Activated CD4-positive, alpha-beta T cell treated with anti-CD3 and anti-CD28 coated beads for 36 hours (primary cell): ENCODE measurements around the gene WDR70. TPM values are rescaled to one million over a fixed set of nuclear protein-coding genes. Genes with fewer than 3 reads are reported as not detected.
"Not testable (repeated sequence)": the region's sequence is repeated elsewhere in the genome, so short reads cannot be mapped to it uniquely, and the experiment has no call there.

Source experiments
- ATAC-seq: fragments of 200-7000 bp; cut with Tn5 transposase; one replicate; pipeline ENCODE4 v1.10.0; 2021; ENCODE audit warnings: mild to moderate bottlenecking, moderate library complexity
- CTCF ChIA-PET: fragments of 350-600 bp; sonication (Branson Sonifier 250); formaldehyde crosslinking; loops from one replicate; lab custom pipeline; 2021; ENCODE audit warnings: antibody characterized with exemption; lab: Charles Lee
- POLR2A ChIA-PET: fragments of 350-600 bp; sonication (Branson Sonifier 250); formaldehyde crosslinking; loops from one replicate; lab custom pipeline; 2021; ENCODE audit warnings: antibody characterized with exemption, inconsistent platforms; lab: Charles Lee
- DNase-seq: peaks from one replicate; pipeline ENCODE4 v3.0.0-alpha.2; 2020
- H3K27ac Mint-ChIP-seq: one replicate; pipeline ENCODE4 v1.8.0; 2021; ENCODE audit warnings: mixed read lengths
- H3K27me3 Mint-ChIP-seq: one replicate; pipeline ENCODE4 v1.8.0; 2021; ENCODE audit warnings: mixed read lengths
- H3K36me3 Mint-ChIP-seq: one replicate; pipeline ENCODE4 v1.8.0; 2021; ENCODE audit warnings: low read depth, mixed read lengths
- H3K4me1 Mint-ChIP-seq: one replicate; pipeline ENCODE4 v1.8.0; 2021; ENCODE audit warnings: mixed read lengths
- H3K4me3 Mint-ChIP-seq: one replicate; pipeline ENCODE4 v1.8.0; 2021; ENCODE audit warnings: mild to moderate bottlenecking, moderate library complexity, mixed read lengths
- H3K9me3 Mint-ChIP-seq: one replicate; pipeline ENCODE4 v1.8.0; 2021; ENCODE audit warnings: low read depth, mixed read lengths
- intact Hi-C, 2 experiments: fragments of 100-400 bp; cut with DNase I in 1 of 2; cut with micrococcal nuclease in 1 of 2; formaldehyde crosslinking; loops; one replicate each; pipeline versions ENCODE4 v1.14.2 to v1.15.1; 2022 to 2024; cut with DNase I, micrococcal nuclease
- total RNA-seq, 2 experiments: library from RNA; stranded (reverse); gene quantifications; one replicate each; pipeline ENCODE4 v1.2.3, GENCODE V29; 2021

WDR70 gene
- total RNA-seq, 2 experiments from 2014 or later, result 33.6 to 38.3 TPM

DNA sequence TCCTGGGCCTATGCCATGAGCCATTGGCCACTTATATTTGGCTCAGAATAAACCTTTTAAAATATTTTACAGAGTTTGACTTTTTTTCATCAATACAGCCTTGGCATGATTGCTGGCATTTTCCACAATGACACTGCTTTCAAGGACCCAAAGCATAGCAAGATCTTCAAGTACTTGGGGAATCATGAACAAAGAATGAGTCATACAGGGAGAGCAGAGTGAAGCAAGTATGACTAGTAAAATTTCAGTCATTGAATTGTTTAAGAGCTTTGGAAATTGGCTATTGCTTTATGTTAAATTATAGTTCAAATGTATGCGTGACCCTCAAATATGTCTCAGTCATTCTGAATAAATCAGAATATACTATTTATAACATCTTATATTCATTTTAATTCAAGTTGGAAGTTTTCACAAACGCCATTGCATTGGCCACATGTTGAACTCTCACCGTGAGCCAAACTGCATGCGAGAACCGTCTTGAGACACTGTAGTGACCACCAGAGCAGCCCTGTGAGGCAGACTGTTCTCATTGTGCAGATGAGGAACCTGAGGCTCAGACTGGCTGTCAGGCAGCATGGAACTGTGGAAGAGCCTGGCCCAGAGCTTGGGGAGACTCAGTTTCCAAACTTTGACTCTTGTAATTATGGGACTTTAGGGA is 407.9 kb downstream of the WDR70 start:
- peaks cover 10% of the 10 kb centered on the region for H3K27me3 Mint-ChIP-seq
- CTCF ChIA-PET, result no interaction called here
- H3K4me1 Mint-ChIP-seq, result no peaks in the 10 kb centered on the region
- no peak for ATAC-seq
- POLR2A ChIA-PET, result no interaction called here
- intact Hi-C loops, result no loop called here
- H3K36me3 Mint-ChIP-seq, result no peaks in the 10 kb centered on the region
- DNase-seq, result no peak
- H3K9me3 Mint-ChIP-seq, result peaks cover 2% of the 10 kb centered on the region
- H3K27ac Mint-ChIP-seq, result no peak overlapping the region
- H3K4me3 Mint-ChIP-seq, result no peak overlapping the region

- Mint-ChIP-seq H3K36me3 (no peaks in the 10 kb centered on the region), H3K27ac (no peak overlapping the region), H3K9me3 (peaks cover 2% of the 10 kb centered on the region), H3K4me3 (no peak overlapping the region), H3K27me3 (peaks cover 10% of the 10 kb centered on the region), H3K4me1 (no peaks in the 10 kb centered on the region)
- CTCF ChIA-PET, result no interaction called here
- ATAC-seq (no peak), DNase-seq (no peak)
- POLR2A ChIA-PET, result no interaction called here
- intact Hi-C loops, result no loop called here
Observed at GRCh38 chr5:37787742-37788141, 408.6 kb downstream of the WDR70 start.

GRCh38 chr5:37789991-37790390 is 410.9 kb downstream of the WDR70 start:
- peaks cover 15% of the 10 kb centered on the region for H3K27me3 Mint-ChIP-seq
- no peak overlapping the region for H3K4me3 Mint-ChIP-seq
- no peak overlapping the region for H3K27ac Mint-ChIP-seq
- ATAC-seq (no peak), DNase-seq (no peak)
- intact Hi-C loops, result no loop called here
- no peaks in the 10 kb centered on the region for H3K36me3 Mint-ChIP-seq
- H3K4me1 Mint-ChIP-seq, result no peaks in the 10 kb centered on the region
- CTCF ChIA-PET, result interaction anchor here (1.0 kb wide), 1 partner anchor 377 kb away, joined by 3 read pairs; no protein-coding TSS in a partner anchor
- POLR2A ChIA-PET, result no interaction called here
- H3K9me3 Mint-ChIP-seq, result peaks cover 6% of the 10 kb centered on the region

- POLR2A ChIA-PET, result no interaction called here
Observed at GRCh38 chr5:37791321-37791720, 412.2 kb downstream of the WDR70 start.

DNA sequence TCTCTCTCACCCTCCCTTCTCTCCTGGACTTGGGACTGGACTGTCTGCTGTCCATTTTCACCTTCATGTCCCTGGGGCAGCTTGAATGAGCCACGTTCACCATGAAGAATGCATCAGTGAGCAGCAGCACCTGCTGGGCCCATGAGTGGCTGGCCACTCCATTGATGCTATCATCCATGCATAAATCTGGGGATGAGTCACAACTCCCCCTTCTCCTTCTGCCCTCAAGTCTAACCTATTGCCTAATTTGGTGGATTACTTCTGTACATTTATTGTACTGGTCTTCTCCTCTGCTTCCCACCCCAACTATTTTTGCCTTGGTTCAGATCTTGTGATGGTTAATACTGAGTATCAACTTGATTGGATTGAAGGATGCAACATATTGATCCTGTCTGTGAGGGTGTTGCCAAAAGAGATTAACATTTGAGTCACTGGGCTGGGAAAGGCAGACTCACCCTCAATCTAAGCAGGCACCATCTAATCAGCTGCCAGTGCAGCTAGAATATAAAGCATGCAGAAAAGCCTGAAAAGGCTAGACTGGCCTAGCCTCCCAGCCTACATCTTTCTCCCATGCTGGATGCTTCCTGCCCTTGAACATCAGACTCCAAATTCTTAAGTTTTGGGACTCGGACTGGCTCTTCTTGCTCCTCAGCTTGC is 414.0 kb downstream of the WDR70 start:
- Mint-ChIP-seq H3K27me3 (peaks cover 16% of the 10 kb centered on the region), H3K36me3 (no peaks in the 10 kb centered on the region)

More at GRCh38 chr5:37791321-37791720, 412.2 kb downstream of the WDR70 start:
- Mint-ChIP-seq H3K27me3 (peaks cover 13% of the 10 kb centered on the region), H3K4me1 (no peaks in the 10 kb centered on the region), H3K4me3 (no peak overlapping the region), H3K36me3 (no peaks in the 10 kb centered on the region), H3K27ac (no peak overlapping the region), H3K9me3 (peaks cover 8% of the 10 kb centered on the region)
- DNase-seq, result no peak
- no peak for ATAC-seq
- intact Hi-C loops, result no loop called here
- CTCF ChIA-PET, result no interaction called here

DNA sequence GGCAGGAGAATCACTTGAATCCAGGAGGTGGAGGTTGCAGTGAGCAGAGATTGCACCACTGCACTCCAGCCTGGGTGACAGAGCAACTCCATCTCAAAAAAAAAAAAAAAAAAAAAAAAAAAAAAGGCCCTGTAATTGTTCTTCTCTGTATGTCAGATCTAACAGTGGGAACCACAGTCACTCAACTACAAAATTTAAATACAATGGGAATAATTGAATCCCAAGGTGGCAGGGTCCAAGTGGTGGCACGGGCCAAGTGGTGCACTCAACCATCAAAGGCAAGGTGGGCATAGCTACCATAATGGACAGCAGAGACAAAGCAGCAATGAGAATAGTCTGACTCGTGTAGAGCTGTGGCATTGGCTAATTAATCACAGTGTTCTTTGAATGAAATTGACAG is 416.2 kb downstream of the WDR70 start:
- DNase-seq, H3K27me3 Mint-ChIP-seq, intact Hi-C loops, H3K4me1 Mint-ChIP-seq, H3K27ac Mint-ChIP-seq, H3K36me3 Mint-ChIP-seq, POLR2A ChIA-PET, ATAC-seq, H3K4me3 Mint-ChIP-seq: not testable (repeated sequence)
- H3K9me3 Mint-ChIP-seq, result peaks cover 11% of the 10 kb centered on the region
- CTCF ChIA-PET, result interaction anchor here (1.0 kb wide), 1 partner anchor 18 kb away, joined by 4 read pairs; no protein-coding TSS in a partner anchor

More for the DNA sequence above, 414.0 kb downstream of the WDR70 start:
- ChIA-PET CTCF (no interaction called here), POLR2A (no interaction called here)
- DNase-seq (no peak), ATAC-seq (no peak)
- Mint-ChIP-seq H3K4me3 (no peak overlapping the region), H3K27ac (no peak overlapping the region), H3K4me1 (no peaks in the 10 kb centered on the region), H3K9me3 (peaks cover 11% of the 10 kb centered on the region)
- intact Hi-C loops, result no loop called here

DNA sequence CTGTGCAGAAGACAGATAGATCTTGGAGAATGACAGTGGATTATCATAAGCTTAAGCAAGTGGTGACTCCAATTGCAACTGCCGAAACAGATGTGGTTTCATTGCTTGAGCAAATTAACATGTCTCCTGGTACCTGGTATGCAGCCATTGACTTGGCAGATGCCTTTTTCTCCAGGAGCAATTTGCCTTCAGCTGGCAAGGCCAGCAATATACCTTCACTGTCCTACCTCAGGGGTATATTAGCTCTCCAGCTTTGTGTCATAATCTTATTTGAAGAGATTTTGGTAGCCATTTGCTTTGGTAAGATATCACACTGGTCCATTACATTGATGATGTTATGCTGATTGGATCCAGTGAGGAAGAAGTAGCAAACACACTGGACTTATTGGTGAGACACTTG is 417.3 kb downstream of the WDR70 start:
- H3K27me3 Mint-ChIP-seq, H3K4me1 Mint-ChIP-seq, intact Hi-C loops, H3K36me3 Mint-ChIP-seq, ATAC-seq, H3K27ac Mint-ChIP-seq, H3K4me3 Mint-ChIP-seq, POLR2A ChIA-PET, DNase-seq: not testable (repeated sequence)
- H3K9me3 Mint-ChIP-seq, result peaks cover 11% of the 10 kb centered on the region
- CTCF ChIA-PET, result interaction anchor here (1.0 kb wide), 1 partner anchor 19 kb away, joined by 4 read pairs; no protein-coding TSS in a partner anchor

GRCh38 chr5:37799865-37800421 is 420.8 kb downstream of the WDR70 start:
- DNase-seq (no peak), ATAC-seq (no peak)
- Mint-ChIP-seq H3K36me3 (no peaks in the 10 kb centered on the region), H3K4me1 (no peaks in the 10 kb centered on the region), H3K27ac (no peak overlapping the region), H3K27me3 (peaks cover 5% of the 10 kb centered on the region), H3K4me3 (no peak overlapping the region), H3K9me3 (peaks cover 6% of the 10 kb centered on the region)
- CTCF ChIA-PET, result no interaction called here
- intact Hi-C loops, result no loop called here
- POLR2A ChIA-PET, result no interaction called here

DNA sequence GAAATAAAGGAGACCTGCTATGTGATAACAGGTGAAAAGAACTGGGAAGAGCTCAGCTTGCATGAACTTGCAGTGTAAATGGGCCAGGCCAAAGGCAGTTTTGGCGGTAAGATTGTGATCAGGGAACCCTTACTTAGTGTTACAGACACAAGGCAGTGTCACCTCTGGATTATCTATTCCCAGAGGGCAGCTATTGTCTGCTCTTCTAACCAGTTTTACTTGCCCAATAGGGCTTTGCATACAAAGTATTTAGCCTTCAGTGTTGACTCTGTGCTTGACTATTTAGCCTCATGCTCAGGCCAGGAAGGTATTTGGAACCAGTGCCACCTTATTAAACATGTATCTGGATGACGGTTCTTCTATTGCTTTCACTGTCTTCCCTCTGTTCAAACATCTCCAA is 422.4 kb downstream of the WDR70 start:
- Mint-ChIP-seq H3K27me3 (peaks cover 8% of the 10 kb centered on the region), H3K4me1 (no peaks in the 10 kb centered on the region), H3K27ac (no peak overlapping the region), H3K4me3 (no peak overlapping the region), H3K36me3 (no peaks in the 10 kb centered on the region), H3K9me3 (peaks cover 3% of the 10 kb centered on the region)
- DNase-seq (no peak), ATAC-seq (no peak)
- CTCF ChIA-PET, result no interaction called here
- intact Hi-C loops, result no loop called here
- POLR2A ChIA-PET, result no interaction called here

Other genes starting within 250 kb of the WDR70 start
- 1 to 10 TPM; 6.2 to 7.4 TPM for gene CPLANE1, start 129.9 kb upstream of the WDR70 start, total RNA-seq
- 100 to 1,000 TPM in 1 of 2 experiments, 10 to 100 TPM in 1; 94.9 to 113 TPM for gene NUP155, start 8.2 kb upstream of the WDR70 start, total RNA-seq